GM18909 (cell line): ENCODE data around the gene LPP.

Experiments
- ATAC-seq: cut with Tn5 transposase; IDR thresholded peaks from one replicate; pipeline ENCODE4 v1.9.1; 2021; ENCODE audit warnings: mild to moderate bottlenecking; ENCODE audit not compliant: unreplicated experiment, poor library complexity

The LPP gene

GRCh38 chr3:188520466-188520865 is 366.5 kb downstream of the LPP start:
- ATAC-seq, result no peak

GRCh38 chr3:188522115-188522514 is 368.2 kb downstream of the LPP start:
- ATAC-seq, result no peak

- ATAC-seq, result no peak
These were observed 369.3 kb downstream of the LPP start for GRCh38 chr3:188523291-188523690.

GRCh38 chr3:188524052-188524451 is 370.1 kb downstream of the LPP start:
- no peak for ATAC-seq

GRCh38 chr3:188526057-188526456 is 372.1 kb downstream of the LPP start:
- no peak for ATAC-seq

- ATAC-seq, result no peak
These were observed 373.4 kb downstream of the LPP start for GRCh38 chr3:188527389-188527788.

GRCh38 chr3:188528396-188528795 is 374.4 kb downstream of the LPP start:
- no peak for ATAC-seq

GRCh38 chr3:188529228-188529627 is 375.3 kb downstream of the LPP start:
- ATAC-seq, result no peak

GRCh38 chr3:188530226-188530625 is 376.3 kb downstream of the LPP start:
- ATAC-seq, result no peak

GRCh38 chr3:188531210-188531609 is 377.3 kb downstream of the LPP start:
- no peak for ATAC-seq

GRCh38 chr3:188533172-188533571 is 379.2 kb downstream of the LPP start:
- no peak for ATAC-seq

- ATAC-seq, result no peak
These were observed 379.8 kb downstream of the LPP start for GRCh38 chr3:188533612-188534357.

GRCh38 chr3:188534633-188535032 is 380.7 kb downstream of the LPP start:
- ATAC-seq, result no peak

- no peak for ATAC-seq
These were observed 383.6 kb downstream of the LPP start for GRCh38 chr3:188537606-188538005.

GRCh38 chr3:188539037-188539436 is 385.1 kb downstream of the LPP start:
- ATAC-seq, result no peak

- ATAC-seq, result no peak
These were observed 385.8 kb downstream of the LPP start for GRCh38 chr3:188539631-188540194.

- no peak for ATAC-seq
These were observed 388.2 kb downstream of the LPP start for GRCh38 chr3:188542196-188542595.

GRCh38 chr3:188544012-188544411 is 390.1 kb downstream of the LPP start:
- no peak for ATAC-seq

GRCh38 chr3:188546835-188547670 is 393.1 kb downstream of the LPP start:
- no peak for ATAC-seq

GRCh38 chr3:188553569-188553968 is 399.6 kb downstream of the LPP start:
- ATAC-seq, result no peak

GRCh38 chr3:188554404-188554803 is 400.4 kb downstream of the LPP start:
- ATAC-seq, result no peak
